Subcutaneous adipose tissue (tissue), 4 donors: Measurements from ENCODE around the gene TNS3. TPM values are rescaled to one million over a fixed set of nuclear protein-coding genes. Genes with fewer than 3 reads are reported as not detected.

Experiments
- CTCF ChIP-seq: fragments of 450-650 bp; IDR thresholded peaks from one replicate; pipeline ENCODE4 v1.5.1; 2016; ENCODE audit warnings: low read depth, mild to moderate bottlenecking, control low read depth, antibody characterized with exemption, moderate library complexity
- total RNA-seq, 4 donors: library from RNA; depleted of rRNA; stranded (reverse); fragments of >200 nt; gene quantifications; one replicate each; pipeline ENCODE4 v1.1.0, GENCODE V29; 2016

TNS3 gene
- total RNA-seq, 4 donors from 2014 or later, result 104 to 137 (median 110) TPM

DNA sequence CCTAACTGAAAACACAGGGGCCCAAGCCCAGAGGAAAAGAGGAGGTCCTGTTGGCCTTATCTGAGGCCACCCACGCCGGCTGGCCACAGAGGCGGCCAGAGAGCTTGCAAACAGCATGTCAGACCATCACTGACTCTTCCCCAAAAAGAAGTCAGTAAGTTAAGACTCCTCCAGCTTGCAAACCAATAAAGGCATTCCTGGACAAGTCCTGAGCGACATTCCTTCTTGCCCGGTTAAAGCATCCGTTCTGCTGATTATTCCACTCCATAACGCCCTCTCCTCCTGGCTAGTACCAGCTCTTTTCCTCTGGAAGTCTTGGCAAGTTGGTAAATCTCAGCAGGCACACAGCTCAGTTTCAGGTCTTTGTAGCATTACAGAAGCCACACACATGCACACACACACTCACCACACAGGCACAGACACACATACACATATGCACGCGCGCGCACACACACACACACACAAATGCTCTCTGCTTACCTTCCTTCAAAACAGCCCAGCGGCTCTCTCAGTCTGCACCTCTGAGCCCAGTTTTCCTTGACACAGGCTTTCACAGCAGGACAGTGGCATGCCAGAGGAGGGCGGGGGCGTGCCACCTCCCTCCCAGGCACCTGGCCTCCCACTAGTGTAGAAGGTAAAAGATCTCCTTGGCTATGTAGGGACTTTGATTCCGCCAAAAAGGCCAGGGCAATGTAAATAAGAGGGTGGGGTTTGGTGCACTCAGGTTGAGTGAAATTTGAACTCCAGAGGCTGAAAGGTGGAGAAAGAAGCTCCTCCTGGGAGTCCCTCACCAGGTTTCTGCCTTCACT, 201.4 kb downstream of the TNS3 start:
- TF ChIP-seq CTCF, result no peak

- no peak for TF ChIP-seq CTCF
These were observed 202.1 kb downstream of the TNS3 start for GRCh38 chr7:47379629-47380324.

DNA sequence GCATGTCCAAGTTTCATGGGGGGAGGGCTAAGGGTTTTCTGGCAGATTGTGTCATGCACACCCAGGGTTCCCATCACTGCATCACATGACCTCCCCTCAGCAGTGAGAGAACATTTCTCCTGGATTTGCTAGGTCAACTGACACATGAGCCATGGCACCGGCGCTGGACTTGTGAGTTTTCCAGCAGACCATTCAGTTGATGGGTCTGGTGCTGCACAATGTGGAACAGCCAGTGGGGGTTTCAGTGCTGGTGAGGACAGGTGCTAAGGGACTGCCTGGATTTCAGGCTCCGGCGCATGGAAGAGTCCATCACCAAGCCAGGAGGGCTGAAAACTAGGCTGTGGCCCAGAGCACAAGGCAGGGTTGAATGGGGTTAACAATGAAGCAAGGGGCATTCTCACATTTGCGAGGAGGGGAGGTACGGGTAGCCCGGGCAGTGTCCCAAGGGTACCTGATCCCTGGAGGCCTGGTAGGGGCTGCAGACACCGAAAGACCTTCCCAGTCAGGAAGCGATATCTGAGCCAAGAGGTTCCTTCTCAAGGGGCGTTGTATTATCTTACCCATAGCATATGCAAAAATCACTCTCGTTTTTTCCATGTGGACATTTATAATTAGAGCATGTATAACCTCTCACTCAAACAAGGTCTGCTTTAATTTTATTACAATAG, 203.0 kb downstream of the TNS3 start:
- no peak for TF ChIP-seq CTCF

DNA sequence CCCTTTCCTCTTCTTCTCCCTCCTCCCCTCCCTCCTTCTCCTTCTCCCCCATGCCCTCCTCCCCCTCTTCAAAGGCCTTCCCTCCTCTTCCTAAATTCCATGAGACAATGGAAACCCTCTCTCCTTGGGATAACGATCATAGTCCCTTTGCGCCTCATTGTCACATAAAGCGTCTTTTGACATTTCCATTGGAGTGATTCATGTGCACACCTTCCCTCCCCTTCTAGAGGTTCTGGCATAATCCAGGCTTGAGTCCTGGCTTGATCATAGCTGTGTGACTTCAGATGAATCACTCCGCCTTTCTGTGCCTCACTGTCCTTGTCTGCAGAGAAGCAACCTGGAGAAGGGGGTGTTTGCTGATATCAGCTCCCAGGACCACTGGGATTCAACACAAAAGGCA, 204.2 kb downstream of the TNS3 start:
- no peak for TF ChIP-seq CTCF

DNA sequence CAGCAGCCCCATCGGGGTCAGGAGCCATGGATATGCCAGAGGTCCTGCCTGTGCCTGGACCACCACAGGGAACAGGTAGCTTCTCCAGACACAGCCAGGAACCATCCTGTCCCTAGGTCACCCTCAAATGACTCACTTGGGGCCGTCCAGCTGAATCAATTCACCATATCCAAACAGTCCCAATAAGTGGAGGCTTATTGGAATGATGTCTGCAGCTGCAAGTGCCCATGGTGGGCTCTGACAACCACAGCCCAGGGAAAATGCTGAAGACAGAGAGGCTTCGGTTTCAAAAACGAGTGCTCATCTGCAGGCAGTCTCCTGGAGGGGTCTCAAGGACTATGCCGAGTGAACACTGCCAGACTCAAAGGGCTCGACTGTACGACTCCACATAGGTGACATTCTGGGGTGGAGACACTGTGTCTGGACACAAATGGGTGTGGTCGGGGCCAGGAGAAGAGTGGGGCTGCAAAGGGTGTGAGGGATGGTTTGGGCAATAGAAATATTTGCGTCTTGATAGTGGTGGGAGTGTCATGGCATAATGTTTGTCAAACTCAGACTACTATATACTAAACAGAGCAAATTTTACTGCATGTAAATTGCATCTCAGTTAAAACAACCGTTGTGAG, 204.8 kb downstream of the TNS3 start:
- TF ChIP-seq CTCF, result no peak

GRCh38 chr7:47375121-47375938, 206.6 kb downstream of the TNS3 start:
- no peak for TF ChIP-seq CTCF
